Stimulated activated CD4-positive, alpha-beta T cell treated with anti-CD3 and anti-CD28 coated beads, TNF-alpha, amount 100 ng/mL, for 1 hour (primary cell): ENCODE data around the gene RHOA.
A peak's percentile ranks its signal among the peaks of the same experiment; 100 is the strongest.

Experiments
- DNase-seq, 3 donors: peaks; one replicate each; pipeline ENCODE4 v3.0.0-alpha.2; 2020; ENCODE audit warnings: low read depth in 3 of 3, low spot score in 1 of 3

RHOA gene

DNA sequence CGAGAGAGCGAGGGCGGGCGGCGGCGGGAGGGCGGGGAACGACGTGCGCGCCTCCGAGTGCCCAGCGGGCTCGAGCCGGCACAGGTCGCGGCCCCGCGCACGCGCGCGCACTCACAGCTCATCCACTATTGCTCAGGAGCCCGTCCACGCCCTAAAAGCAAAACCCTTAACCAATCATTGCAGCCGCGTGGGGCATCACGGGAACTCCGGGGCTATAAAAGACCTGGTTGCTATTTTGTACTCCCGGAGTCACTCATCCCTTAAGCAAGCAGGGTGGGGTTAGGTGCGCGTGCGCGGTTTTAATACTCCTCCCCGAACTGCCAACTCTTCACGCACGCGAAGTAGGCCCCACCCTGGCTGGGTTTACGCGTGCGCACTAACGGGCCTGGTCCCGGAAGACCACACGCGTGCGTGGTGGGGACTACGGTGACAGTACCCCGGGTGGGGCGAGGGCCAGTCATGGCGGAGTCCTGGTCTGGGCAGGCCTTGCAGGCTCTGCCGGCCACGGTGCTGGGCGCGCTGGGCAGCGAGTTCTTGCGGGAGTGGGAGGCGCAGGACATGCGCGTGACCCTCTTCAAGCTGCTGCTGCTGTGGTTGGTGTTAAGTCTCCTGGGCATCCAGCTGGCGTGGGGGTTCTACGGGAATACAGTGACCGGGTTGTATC is at the start of gene RHOA, which contains the start of gene TCTA:
Gene RHOA (minus strand): TSS at position 9 of the 664 bp plus-strand sequence. CDS start 36,387 bp downstream, outside the sequence.
Gene TCTA (plus strand): TSS at position 456 of the 664 bp plus-strand sequence. CDS start 4 bp downstream, at position 460.
- peak; percentile 96 to 98 (median 98) for DNase-seq

DNA sequence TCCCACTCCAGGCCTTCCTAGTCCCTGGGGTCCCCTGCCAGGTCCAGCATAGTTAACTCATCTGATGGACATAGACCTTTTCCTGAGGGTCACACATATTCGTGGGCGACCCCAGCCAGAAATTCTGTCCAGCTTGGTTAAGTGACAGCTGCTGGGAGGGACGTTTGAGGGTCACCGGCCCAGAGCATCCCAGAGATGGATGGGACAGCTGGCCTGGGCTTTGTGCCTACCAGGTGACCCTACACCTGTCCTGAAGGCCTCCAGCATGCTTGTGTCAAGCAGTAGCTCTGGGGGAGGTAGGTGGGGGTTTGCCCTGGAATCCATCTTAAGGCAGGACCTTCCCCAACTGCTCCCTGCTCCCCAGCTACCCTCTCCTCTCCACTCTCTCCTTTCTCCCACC is 49.2 kb upstream of the RHOA start:
- DNase-seq: no peak

- no peak for DNase-seq
Measured at GRCh38 chr3:49460188-49460890, 48.6 kb upstream of the RHOA start.

- DNase-seq: no peak
Measured at GRCh38 chr3:49456466-49456865, 44.7 kb upstream of the RHOA start.

GRCh38 chr3:49454898-49455681 is 43.3 kb upstream of the RHOA start:
- no peak for DNase-seq

- no peak for DNase-seq
Measured at GRCh38 chr3:49454458-49454857, 42.7 kb upstream of the RHOA start.

GRCh38 chr3:49453621-49454020 is 41.8 kb upstream of the RHOA start:
- DNase-seq: no peak

GRCh38 chr3:49445391-49445790 is 33.6 kb upstream of the RHOA start:
- DNase-seq: no peak

GRCh38 chr3:49434731-49435130 is 23.0 kb upstream of the RHOA start:
- DNase-seq: no peak

- no peak for DNase-seq
Measured at GRCh38 chr3:49428752-49429080, 16.9 kb upstream of the RHOA start.

DNA sequence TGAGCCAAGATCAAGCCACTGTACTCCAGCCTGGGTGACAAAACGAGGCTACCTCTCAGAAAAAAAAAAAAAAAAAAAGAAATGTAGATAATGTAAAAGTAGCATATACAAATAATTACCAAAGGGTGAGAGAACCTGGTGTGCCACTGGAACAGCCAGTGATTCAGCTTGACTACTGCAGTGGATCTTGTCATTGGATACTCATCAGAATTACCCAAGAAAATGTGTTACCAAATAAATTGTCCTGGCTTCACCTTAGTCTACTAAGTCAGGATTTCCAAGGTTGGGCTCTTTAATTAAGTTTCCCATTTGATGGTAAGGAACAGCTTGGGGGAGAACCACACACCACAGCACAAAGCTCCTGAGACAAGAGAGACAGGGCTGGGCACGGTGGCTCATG is 15.8 kb upstream of the RHOA start:
- DNase-seq: no peak

DNA sequence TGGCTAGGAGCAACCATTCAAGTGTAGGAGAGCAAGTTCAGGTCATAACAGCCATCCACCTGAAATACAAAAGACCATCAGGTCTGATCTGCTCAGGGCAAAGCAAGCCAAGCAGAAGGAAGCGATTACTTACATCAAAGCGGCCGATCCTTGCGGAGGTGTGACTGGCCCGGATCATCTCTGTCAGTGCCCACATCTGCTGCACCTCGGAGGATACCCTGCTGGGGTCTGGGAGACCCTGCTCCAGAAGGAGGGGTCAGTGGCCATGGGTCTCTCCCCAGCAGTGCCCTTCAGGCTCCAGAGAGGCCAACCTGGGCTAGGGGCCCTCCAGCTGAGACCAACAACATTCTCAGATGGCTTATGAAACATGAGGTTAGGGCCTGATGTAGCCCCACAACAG is 13.0 kb upstream of the RHOA start:
- no peak for DNase-seq

- no peak for DNase-seq
Measured at GRCh38 chr3:49422379-49423248, 10.8 kb upstream of the RHOA start, which contains the start of gene AMT. TSS of gene AMT (minus strand) at chr3:49422473. CDS start at chr3:49422450, 23 bp downstream.

DNA sequence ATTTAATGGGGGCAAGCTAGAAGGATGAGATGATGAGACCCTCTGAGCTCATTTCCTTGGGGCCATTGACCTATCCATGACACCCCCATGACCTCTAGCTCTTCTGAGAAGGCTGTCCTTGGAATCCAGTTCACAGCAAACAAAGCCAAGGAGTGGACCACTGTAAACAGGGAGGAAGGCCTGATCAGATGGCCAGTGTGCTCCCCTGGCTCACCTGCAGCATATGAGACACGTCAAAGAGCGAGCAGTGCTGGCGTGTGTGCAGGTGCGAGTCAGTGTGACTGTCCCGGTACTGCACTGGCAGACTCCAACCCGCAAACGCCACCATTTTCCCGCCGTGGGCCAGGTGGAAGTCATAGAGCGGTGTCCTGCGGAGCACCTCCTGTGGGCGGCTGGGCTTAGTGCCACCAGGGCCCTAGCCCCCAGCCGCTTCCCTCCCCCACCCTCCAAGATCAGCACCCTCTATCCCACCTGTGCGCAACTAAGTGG is 10.2 kb upstream of the RHOA start:
- DNase-seq: no peak

- no peak for DNase-seq
Measured at GRCh38 chr3:49417516-49418120, 5.8 kb upstream of the RHOA start.

DNA sequence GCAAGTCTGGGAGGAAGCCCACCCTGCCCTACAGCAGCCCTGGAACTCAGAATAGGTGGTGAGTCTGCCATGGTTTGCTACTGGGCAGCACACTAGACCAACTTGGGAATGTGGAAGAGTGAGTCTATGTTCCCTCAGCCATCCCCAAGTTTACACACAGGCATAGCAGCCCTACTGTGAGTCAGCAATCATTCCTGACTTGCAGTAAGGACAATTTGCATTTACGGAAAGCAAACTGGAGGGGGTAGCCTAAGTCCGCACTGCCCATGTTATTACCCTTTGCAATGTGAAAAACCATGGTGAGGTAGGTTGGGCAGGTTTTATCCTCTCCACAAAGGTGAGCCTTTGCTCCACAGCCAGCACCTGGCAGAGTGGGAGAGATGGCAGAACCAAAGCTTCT is 5.1 kb upstream of the RHOA start:
- DNase-seq: no peak

DNA sequence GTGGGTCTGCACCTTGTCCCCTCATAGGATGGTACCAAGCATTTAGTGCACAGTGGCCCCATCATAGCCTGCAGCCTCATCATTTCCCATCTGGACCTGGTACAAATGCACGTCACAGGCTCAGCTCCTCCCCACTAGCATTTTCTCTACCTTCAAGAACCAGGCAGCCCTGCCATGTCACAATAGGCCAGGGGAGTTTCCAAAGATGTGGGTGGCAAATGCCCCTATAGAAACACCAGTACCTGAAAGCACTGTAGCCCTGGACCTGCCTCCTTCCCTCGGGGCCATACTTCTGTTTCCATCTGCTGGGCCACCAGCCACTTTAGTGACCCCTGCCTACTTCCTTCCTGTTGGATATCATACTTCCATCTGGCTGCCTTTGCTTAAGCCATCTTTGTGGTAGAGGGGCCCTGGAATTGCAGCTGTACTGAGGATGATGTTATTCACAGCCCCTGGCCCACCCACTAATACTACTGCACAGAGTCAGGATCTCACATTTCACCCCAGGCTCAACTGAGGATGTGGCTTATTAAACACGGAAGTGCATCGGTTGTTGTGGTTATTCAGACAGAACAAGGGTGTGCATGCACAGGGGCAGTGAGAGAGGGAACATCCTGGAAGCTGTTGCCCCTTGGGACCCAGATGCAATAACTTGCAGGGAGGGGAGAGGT is 4.3 kb upstream of the RHOA start:
- DNase-seq: peak in 2 of 3 donors; percentile 29 to 42

GRCh38 chr3:49414753-49415152 is 3.0 kb upstream of the RHOA start:
- DNase-seq: no peak

GRCh38 chr3:49413338-49413734 is 1.6 kb upstream of the RHOA start:
- DNase-seq: no peak
